ENCODE measurements around the gene POLA2.
"Not testable (repeated sequence)": the region's sequence is repeated elsewhere in the genome, so short reads cannot be mapped to it uniquely, and the experiment has no call there.

Gene POLA2, protein sequence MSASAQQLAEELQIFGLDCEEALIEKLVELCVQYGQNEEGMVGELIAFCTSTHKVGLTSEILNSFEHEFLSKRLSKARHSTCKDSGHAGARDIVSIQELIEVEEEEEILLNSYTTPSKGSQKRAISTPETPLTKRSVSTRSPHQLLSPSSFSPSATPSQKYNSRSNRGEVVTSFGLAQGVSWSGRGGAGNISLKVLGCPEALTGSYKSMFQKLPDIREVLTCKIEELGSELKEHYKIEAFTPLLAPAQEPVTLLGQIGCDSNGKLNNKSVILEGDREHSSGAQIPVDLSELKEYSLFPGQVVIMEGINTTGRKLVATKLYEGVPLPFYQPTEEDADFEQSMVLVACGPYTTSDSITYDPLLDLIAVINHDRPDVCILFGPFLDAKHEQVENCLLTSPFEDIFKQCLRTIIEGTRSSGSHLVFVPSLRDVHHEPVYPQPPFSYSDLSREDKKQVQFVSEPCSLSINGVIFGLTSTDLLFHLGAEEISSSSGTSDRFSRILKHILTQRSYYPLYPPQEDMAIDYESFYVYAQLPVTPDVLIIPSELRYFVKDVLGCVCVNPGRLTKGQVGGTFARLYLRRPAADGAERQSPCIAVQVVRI

DNA sequence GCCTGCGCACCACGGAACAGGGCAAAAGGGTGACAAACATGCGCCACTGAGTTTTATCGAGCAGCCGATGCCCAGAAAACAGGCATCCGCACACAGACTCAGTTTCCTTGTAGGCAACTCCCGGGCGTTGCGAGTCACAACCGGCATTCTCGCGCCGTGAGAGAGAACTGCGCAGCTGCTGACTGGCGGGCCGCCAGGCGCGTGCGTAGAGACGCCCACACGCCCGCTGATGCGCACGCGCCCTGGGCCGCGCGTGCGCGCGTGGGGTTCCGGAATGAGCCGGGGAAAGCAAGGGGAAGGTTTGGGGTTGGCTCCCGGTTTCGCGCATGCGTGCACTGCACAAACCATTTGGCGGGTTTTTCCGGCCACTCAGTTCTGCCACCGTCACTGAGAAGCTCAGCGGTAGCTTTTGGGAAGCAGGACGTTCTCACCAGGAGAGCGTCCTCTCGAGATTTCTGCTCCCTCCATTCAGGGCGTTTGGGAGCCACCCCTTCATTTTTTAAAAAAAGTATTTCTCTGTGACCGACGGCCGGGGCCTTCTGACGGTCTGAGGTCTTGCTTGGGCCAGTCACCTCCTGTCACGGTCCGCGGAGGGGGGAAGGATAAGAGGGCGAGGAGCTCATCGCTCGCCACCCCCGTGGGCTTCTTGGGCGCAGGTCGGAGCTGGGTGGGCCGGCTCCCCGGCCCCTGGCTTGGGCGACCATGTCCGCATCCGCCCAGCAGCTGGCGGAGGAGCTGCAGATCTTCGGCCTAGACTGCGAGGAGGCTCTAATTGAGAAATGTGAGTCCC, at the start of gene POLA2:
Gene POLA2, plus strand, starts transcription at position 372 of the 790 bp plus-strand sequence. Its CDS starts 331 bp downstream, at position 703.
- DNase-seq (ENCODE audit: low read depth in 2 of 2): peak; percentile 94 to 97

- DNase-seq (ENCODE audit: low read depth in 2 of 2): no peak
Observed at GRCh38 chr11:65212226-65212801, 49.4 kb upstream of the POLA2 start.

- no peak for DNase-seq (ENCODE audit: low read depth in 2 of 2)
Observed at GRCh38 chr11:65213322-65214211, 48.2 kb upstream of the POLA2 start.

DNA sequence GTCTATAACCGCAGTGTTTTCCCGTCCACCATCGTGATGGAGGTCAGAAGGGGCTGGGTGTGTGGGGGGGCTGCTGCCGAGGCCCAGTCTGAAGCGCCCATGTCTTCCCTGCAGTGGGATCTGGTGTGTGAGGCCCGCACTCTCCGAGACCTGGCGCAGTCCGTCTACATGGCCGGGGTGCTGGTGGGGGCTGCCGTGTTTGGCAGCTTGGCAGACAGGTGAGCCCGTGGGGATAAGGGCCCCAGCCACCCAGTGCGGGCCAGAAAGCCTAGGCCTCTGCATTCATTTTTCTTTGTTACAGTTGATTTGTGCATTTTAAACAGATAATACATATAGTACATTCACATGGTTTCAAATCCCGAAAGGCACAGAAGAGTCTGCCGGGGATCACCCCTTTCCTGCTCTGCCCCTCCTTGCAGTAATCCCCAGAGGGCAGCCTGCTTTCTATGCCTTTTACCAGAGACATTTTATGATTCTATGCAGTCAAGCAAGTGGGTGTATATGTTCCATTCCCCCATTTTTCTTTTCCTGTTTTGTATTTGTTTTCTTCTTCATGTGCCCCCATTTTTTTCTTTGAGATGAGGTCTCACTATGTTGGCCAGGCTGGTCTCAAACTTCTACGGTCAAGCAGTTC, 47.4 kb upstream of the POLA2 start:
- DNase-seq (ENCODE audit: low read depth in 2 of 2): no peak

GRCh38 chr11:65215441-65216076, 46.2 kb upstream of the POLA2 start:
- DNase-seq (ENCODE audit: low read depth in 2 of 2): peak in 1 of 2 donors; percentile 23

DNA sequence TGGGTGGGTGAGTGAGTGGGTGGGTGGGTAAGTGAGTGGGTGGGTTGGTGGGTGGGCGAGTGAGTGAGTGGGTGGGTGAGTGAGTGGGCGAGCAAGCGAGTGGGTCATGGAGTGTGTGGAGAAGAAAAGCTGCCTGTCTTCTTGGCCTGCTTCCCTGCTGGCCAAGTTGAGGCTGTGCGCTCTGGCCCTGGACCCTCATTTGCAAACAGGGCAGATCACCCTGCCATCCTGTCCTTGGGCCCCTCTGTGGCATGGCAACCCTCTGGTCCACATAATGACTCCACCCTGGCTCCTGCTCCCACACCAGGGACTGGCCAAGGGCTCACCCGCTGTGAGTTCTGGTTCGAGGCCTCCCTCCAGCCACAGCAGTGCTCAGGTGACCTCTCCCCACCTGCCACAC, 44.9 kb upstream of the POLA2 start:
- DNase-seq (ENCODE audit: low read depth in 2 of 2): no peak

DNA sequence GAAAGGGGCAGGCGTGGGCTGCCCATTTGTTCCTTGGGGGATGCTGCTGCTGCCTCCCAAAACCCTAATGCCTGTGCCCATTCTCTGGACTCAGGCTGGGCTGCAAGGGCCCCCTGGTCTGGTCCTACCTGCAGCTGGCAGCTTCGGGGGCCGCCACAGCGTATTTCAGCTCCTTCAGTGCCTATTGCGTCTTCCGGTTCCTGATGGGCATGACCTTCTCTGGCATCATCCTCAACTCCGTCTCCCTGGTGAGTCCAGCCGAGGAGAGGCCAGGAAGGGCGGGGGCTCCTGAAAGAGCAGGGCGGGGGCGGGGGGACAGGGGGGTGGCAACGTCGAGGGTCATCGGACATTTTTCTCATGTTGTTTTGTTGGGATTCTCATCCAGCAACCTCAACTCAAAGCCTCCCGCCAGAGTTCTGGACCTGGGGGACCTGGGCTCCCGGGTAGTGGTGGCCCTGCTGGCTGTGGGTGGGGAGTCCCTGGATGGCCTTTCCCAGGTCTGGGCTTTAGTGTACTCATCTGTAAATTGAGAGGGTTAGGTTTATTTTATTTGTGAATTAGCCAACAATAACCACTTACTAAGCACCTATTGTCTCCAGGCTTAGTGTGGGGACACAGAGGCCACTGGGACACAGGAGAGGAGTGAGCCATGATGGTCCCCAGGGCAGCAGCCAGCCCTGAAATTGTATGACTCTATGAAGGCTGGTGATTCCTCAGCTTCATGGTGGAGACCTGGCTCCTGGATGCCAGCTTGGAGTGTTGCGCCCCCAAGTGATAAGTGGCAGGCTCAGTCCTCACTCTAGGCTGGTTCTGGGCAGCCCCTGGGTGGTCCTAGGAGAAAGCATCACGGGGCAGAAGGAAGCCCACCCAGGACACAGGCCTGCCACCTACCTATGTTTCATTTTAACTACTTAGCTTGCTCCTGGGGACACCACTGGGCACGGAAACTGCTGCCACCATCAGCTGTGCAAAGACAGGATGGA, 44.0 kb upstream of the POLA2 start:
- DNase-seq (ENCODE audit: low read depth in 2 of 2): no peak

DNA sequence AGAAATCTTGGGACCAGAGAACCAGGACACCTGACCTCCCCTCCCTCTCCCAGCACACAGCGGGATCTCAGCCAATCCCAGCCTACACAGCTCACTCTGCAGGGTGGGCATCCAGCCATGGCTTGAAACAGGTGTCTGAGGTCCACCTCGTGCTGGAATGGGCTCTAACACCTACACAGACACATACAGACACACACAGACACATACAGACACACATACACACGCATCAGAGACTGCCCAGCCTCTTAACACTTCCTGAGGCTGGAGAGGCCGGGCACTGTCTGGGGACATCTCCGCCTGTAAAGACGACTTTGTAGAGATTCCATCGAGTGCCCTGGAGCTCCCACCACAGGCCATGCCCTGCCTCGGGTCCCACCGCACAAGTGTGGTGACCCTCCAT, 43.3 kb upstream of the POLA2 start:
- DNase-seq (ENCODE audit: low read depth in 2 of 2): no peak

DNA sequence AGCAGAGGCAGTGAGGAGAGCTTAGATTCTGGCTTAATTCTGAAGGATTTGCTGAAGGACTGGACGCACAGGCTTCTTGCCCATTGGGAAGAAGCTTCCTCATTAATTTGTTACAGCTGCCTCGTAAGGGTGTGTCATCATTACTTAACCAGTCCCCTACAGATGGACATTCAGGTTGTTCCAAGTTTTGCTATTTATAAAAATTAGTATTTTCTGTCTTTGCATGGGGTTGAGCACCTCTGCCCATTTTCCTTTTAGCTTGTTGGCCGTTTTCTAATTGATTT, 41.9 kb upstream of the POLA2 start:
- DNase-seq (ENCODE audit: low read depth in 2 of 2): no peak

- no peak for DNase-seq (ENCODE audit: low read depth in 2 of 2)
Observed at GRCh38 chr11:65221026-65221425, 40.7 kb upstream of the POLA2 start.

DNA sequence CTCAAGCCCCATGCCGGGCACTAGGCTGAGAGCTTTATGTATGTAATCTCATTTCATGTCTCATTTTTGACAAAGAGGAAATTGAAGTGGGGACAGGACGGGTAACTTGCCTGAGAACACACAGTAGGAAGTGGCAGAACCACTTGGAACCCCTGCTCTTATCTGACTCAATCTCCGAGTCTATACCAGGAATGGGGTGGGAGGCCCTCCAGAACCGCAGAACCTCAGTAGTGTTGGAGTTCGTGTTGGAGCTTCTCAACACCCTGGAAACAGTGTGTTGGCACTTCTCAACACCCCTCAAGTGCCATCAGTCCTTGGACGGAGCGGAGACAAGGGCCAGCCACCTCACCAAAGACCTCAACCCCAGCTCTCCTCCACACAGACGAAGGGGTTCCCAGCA, 38.8 kb upstream of the POLA2 start:
- no peak for DNase-seq (ENCODE audit: low read depth in 2 of 2)

- DNase-seq (ENCODE audit: low read depth in 2 of 2): no peak
Observed at GRCh38 chr11:65224930-65225278, 36.9 kb upstream of the POLA2 start.

GRCh38 chr11:65225279-65226102, 36.3 kb upstream of the POLA2 start:
- peak; percentile 45 to 56 for DNase-seq (ENCODE audit: low read depth in 2 of 2)

DNA sequence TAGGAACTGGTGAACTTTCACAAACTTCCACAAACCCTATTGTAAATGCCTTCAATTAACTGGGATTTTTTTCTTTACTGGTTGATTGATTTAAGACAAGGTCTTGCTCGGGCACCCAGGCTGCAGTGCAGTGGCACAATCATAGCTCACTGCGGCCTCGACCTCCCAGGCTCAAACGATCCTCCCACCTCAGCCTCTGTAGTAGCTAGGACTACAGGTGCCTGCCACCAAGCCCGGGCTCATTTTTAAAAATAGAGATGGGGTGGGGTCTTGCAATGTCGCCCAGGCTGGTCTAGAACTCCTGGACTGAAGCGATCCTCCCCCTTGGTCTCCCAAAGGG, 35.7 kb upstream of the POLA2 start:
- DNase-seq (ENCODE audit: low read depth in 2 of 2): no peak

DNA sequence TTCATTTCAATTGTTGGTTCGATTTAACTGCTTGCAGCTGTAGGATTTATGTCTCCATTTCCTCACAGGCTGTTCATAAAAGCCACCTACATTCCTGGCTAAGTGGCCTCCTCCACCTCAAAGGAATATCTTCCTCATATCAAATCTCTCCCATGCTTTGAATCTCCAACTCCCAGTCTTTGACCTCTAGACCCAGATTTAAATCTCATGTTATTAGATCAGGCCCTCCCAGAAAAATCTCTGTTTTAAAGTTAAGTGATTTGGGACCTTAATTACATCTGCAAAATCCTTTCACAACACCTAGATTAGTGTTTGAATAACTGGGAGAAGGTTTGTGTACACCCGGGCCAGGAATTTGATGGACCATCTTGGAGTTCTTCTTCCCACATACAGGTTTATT, 33.9 kb upstream of the POLA2 start:
- DNase-seq (ENCODE audit: low read depth in 2 of 2): no peak

- no peak for DNase-seq (ENCODE audit: low read depth in 2 of 2)
Observed at GRCh38 chr11:65236194-65237059, 25.3 kb upstream of the POLA2 start.

DNA sequence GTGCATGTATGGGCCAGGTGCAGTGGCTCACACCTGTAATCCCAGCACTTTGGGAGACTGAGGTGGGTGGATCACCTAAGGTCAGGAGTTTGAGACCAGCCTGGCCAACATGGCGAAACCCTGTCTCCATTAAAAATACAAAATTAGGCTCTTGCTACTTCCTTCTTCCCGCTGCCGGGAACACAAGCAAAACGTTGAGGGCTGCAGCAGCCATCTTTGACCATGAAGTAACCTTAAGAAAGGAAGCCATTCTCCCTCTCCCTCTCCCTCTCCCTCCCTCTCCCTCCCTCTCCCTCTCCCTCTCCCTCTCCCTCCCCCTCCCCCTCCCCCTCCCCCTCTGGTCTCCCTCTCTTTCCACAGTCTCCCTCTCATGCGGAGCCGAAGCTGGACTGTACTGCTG, 23.5 kb upstream of the POLA2 start:
- not testable (repeated sequence) for DNase-seq (ENCODE audit: low read depth in 2 of 2)

DNA sequence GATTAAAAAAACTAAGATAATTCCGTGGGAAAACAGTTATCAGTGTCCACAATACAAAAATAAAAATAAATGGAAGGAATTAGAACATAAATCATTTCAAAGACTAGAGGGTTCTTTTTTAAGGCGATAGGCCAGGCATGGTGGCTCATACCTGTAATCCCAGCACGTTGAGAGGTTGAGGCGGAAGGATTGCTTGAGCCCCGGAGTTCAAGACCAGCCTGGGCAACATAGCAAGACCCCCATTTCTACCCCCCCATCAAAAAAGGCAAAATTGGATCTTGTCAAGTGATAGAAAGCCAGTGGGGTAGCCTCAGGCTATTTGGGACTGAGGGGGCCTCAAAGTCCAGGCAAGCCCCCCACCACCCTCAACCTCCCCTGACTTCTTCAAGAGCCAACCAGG, 20.6 kb upstream of the POLA2 start:
- DNase-seq (ENCODE audit: low read depth in 2 of 2): no peak
